GM15510 (cell line): ENCODE measurements around the gene HNRNPA1.

ENCODE experiments used
- POLR2A ChIP-seq: IDR thresholded peaks from 3 replicates; pipeline ENCODE4 v1.6.1; 2011; ENCODE audit warnings: borderline replicate concordance; ENCODE audit not compliant: insufficient read length; ENCODE audit errors: extremely low read depth

Gene HNRNPA1

DNA sequence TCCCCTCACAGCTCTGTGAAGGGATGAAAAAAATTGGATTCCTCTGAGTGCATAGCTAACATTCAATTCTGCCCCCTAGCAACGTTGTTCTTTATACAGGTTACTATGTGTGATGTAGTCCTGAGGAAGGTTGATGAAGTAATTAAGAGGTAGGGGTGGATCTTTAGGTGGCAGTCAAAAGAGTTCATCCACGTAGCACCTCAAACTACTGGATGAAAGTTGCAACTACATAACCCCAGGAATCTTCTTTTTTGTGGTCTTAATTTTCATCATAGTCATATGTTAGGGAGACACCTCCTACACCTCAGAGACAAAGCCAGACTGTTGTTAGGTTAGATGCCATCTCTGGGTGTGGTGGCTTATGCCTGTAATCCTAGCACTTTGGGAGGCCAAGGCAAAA lies 30.5 kb downstream of the HNRNPA1 start:
- no peak for TF ChIP-seq POLR2A

DNA sequence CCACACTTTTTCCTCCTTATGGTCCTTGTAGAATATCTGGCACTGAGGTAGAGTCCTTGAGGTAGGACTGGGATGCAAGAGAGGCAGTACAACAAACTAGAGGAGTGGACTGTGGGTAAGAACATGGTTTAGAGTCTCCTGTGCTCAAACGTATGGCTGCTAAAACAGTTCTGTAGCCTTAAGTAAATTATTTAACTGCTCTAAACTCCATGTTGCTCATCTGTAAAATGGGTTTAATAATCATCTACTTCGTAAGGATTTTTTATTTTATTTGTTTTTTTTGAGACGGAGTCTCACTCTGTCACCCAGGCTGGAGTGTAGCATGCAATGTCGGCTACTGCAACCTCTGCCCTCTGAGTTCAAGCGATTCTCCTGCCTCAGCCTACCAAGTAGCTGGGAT lies 40.8 kb downstream of the HNRNPA1 start:
- no peak for TF ChIP-seq POLR2A

DNA sequence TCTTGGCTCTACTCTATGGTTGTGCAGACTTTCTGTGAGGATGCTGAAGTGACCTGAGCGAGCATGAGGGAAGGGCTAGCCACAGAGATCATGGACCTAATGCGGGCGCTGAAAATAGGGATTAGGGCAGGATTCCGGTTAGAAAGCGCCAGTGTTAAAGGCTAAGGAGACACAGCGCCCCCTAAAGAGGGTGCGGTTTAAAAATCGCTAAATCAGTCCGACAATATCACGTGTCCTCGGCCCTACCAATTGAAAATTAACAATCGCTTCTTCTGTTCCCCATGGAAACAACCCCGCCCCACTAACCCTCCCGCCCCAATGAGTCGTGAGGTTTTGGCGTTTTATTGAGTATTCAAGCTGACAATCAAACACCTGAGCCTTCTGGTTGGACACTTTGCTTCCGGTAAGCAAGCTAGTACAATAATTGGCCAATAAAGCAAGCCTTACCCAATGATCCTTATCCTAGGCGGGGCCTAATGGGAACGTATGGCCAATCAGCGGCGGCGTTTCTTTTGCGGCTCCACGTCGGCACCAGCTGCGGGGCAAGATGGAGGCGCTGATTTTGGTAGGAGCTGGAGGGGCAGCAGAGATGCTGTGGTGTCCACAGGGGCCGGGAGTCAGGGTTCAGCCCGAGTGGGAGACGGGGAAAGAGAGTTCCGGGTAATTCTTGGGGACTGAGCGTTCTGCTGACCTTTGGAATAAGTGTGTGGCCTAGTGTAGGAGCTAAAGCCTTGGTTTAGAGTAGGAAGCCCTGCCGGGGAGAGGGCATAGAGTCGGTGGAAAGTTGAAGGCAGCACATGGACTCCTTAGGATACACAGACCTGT lies 44.3 kb downstream of the HNRNPA1 start, which contains the start of gene COPZ1:
Gene COPZ1, plus strand, starts transcription at position 515 of the 825 bp plus-strand sequence. Its CDS starts 33 bp downstream, at position 548.
- TF ChIP-seq POLR2A = peak; percentile 66

DNA sequence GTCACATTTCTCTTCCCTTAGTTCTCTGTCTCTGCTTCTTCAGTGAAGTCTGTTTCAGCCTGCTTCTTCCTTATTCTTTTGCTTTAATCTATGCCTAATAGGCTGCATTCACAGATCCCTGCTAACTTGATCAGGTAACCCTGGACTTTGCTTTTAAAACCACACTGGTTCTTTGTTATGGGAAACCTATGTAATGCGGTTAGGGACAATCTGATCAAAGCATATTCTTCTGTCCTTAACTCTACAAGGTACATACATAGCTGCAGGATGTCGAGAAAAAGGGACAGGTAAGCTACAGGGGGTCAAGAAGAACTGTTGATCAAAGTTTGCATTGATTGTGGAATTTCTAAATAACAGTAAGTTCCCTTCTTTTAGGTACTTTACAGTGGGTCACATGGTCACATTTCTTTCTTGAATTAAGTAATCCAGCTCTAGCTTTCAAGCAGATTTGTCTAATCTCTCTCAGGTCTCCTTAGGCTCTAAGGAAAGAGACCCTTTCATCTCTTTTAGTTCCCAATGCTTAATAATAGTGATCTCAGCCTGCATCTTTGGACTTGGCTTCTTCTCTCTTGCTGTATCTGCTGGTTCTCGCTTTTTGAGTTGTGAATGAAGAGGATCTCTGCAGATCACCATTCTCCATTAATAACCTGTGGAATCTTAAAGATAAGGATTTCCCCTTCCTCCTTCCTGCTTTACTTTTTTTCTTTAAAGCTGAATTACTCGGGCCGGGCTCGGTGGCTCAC lies 48.2 kb downstream of the HNRNPA1 start:
- no peak for TF ChIP-seq POLR2A

DNA sequence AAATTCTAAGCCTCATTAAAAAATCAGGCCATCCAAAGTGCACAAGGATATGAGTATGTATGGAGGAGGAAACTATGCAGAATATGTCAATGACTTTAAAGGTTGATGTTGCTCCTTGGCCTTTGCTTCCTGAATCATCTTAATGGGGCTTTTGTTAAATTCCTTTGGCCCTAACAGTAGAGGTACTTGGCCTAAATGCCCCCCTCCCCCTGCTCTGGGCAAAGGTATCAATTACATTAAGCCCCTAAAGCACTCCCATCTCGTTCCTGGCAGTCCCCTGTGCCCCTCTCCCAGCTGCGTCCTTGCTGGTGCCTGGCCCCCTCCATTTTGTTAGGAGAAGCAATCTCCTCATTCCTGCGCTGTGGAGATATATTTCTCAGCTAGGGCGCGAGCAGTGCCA lies 49.2 kb downstream of the HNRNPA1 start:
- no peak for TF ChIP-seq POLR2A

DNA sequence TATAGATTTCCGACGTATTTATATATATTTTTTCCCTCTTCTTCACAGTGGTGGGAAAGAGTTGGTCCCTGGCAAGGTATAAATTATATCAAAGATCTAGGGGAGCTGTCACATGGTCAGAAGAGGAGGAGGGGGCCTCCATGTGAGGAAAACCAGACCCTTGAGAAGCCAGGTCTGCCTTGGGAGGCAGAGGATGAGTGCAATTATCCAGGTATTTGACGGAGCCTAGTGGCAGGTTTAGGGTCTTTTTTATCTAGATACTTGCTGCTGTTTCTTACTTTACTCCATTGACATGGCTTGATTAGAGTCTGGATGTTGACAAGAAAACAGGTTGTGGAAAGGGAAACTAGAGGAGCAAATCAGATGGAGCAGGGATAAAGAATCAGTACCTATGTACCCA lies 49.9 kb downstream of the HNRNPA1 start:
- no peak for TF ChIP-seq POLR2A

DNA sequence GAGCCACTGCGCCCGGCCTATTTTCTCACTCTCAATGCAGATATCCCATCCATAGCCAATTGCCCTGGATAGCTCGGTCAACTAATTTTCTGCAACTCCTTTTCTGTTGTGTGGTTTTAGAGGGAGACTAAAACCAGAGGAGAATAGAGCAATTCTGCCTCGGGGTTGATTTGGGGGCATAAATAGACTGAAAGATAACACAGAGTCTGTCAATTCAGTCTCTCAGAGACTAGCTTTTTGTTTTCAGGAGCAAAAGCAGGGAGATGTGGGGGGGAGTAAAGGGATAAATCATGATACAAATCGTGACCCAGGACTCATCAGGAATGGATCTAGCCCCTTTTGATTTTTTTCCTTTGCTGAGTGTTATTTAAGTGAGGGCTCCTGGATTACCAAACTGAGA lies 50.9 kb downstream of the HNRNPA1 start:
- no peak for TF ChIP-seq POLR2A

DNA sequence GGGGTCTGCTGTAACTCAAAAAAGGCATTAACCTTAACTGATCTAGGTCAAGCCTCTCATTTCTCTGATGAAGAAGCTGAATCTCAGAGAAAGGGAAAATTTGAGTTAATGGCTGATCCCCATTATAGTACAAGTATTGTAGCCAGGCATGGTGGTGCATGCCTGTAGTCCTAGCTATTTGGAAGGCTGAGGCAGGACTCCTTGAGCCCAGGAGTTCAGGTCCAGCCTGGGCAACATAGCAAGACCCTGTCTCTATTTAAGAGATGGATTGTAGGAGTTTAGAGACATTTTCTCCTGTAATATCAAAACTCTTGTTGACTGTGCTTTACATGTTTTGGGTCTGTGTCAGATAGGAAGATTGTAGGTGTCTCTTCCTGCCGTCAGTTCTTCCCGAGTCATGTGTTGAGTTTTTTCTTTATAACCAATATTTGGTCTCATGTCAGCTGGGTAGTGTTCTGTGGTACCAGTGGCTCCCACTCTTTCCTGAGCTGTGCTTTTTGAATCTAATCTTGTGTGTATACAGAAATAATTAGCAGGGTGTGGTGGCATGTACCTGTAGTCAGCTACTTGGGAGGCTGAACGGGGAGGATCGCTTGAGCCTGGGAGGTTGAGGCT lies 53.0 kb downstream of the HNRNPA1 start:
- TF ChIP-seq POLR2A = no peak
